Gastrocnemius medialis (tissue), 4 donors: ENCODE data around the gene PDE4B.

Experiments used
- POLR2A ChIP-seq, 2 donors: fragments of 450-650 bp; IDR thresholded peaks; one replicate each; pipeline ENCODE4 v1.6.1; 2017; ENCODE audit warnings: antibody characterized with exemption in 2 of 2, mild to moderate bottlenecking in 2 of 2, moderate library complexity in 2 of 2
- TF ChIP-seq, protein P1 (sequence below), 5 experiments: fragments of 450-650 bp in 3 of 5; fragments of 200-600 bp in 2 of 5; sonication (generic) in 2 of 5; IDR thresholded peaks in 4 of 5; conservative IDR thresholded peaks in 1 of 5; 1 replicate in 4 of 5; 2 replicates in 1 of 5; pipeline ENCODE4 v1.5.1; 2016 to 2019; ENCODE audit warnings: antibody characterized with exemption in 5 of 5, mild to moderate bottlenecking in 3 of 5, moderate library complexity in 3 of 5

DNA sequence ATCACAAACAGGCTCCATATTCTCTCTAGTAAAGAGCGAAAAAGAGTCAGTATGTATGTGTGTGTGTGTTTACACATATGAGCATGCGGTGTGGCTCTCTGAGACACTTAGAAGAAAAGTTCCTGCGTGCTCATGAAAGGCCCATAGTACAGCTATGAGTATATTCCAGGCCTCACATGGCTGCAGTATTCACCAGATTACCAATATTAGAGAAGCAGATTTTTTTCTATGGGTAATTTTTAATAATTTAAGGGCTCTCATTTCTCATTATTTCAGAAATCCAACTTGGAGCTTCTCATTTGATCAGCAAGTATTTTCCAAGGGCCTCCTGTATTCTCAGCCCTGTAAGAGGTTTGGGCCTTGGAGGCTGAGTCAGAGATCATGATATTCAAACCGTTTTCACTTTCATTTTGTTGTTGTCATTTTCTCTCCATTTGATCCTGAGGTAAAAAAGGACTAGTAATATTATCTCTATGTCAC is 508.3 kb downstream of the PDE4B start:
- TF ChIP-seq, protein P1, sequence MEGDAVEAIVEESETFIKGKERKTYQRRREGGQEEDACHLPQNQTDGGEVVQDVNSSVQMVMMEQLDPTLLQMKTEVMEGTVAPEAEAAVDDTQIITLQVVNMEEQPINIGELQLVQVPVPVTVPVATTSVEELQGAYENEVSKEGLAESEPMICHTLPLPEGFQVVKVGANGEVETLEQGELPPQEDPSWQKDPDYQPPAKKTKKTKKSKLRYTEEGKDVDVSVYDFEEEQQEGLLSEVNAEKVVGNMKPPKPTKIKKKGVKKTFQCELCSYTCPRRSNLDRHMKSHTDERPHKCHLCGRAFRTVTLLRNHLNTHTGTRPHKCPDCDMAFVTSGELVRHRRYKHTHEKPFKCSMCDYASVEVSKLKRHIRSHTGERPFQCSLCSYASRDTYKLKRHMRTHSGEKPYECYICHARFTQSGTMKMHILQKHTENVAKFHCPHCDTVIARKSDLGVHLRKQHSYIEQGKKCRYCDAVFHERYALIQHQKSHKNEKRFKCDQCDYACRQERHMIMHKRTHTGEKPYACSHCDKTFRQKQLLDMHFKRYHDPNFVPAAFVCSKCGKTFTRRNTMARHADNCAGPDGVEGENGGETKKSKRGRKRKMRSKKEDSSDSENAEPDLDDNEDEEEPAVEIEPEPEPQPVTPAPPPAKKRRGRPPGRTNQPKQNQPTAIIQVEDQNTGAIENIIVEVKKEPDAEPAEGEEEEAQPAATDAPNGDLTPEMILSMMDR (IDR thresholded peaks at IDR 0.05 in 4 of 5, conservative IDR thresholded peaks at IDR 0.05 in 1 of 5) = no peak
- TF ChIP-seq POLR2A (IDR thresholded peaks at IDR 0.05) = no peak
